KOPT-K1 (cell line): Measurements from ENCODE around the gene MEP1B.
"Not testable (repeated sequence)": the region's sequence is repeated elsewhere in the genome, so short reads cannot be mapped to it uniquely, and the experiment has no call there.

Experiments
- H3K27ac ChIP-seq: fragments of 200-600 bp; sonication (generic); 2 replicates; pipeline ENCODE4 v1.5.1; 2016; ENCODE audit warnings: antibody characterized with exemption, mild to moderate bottlenecking, low read depth, low read length; ENCODE audit not compliant: poor library complexity, severe bottlenecking
- H3K36me3 ChIP-seq: fragments of 200-600 bp; sonication (generic); 2 replicates; pipeline ENCODE4 v1.5.1; 2017; ENCODE audit warnings: antibody characterized with exemption, mild to moderate bottlenecking, low read length, moderate library complexity; ENCODE audit not compliant: insufficient read depth
- H3K9me3 ChIP-seq: fragments of 200-600 bp; sonication (generic); 2 replicates; pipeline ENCODE4 v1.5.1; 2017; ENCODE audit warnings: antibody characterized with exemption, low read length, mild to moderate bottlenecking; ENCODE audit not compliant: insufficient read depth, poor library complexity, severe bottlenecking

MEP1B gene

DNA sequence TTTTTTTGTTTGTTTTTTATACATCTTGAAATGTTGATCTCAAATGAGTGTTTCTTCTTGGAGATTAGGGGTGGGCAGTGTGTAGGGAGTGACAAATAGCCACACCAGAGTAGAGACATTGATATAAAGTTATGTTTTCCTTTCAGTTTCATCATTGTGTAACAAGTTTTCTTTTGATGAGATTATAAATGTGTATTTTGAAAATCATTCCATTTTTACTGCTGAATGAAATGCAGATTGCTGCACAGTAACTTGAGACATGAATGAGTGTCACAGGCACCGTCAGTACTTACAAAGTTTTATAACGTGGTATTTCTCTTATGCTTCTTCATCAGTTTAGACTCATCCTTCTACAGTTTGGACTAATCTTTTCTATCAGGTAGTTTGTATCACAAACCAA is 370 bp downstream of the MEP1B start:
- H3K36me3 ChIP-seq: no peaks in the 10 kb centered on the region
- no peak overlapping the region for H3K27ac ChIP-seq
- H3K9me3 ChIP-seq: no peaks in the 10 kb centered on the region

- no peaks in the 10 kb centered on the region for H3K36me3 ChIP-seq
- no peaks in the 10 kb centered on the region for H3K9me3 ChIP-seq
- H3K27ac ChIP-seq: no peak overlapping the region
Measured at GRCh38 chr18:32195881-32196815, 6.3 kb downstream of the MEP1B start.

- Histone ChIP-seq H3K9me3 (no peaks in the 10 kb centered on the region), H3K36me3 (no peaks in the 10 kb centered on the region), H3K27ac (no peak overlapping the region)
Measured at GRCh38 chr18:32200766-32201165, 10.9 kb downstream of the MEP1B start.

- no peaks in the 10 kb centered on the region for H3K36me3 ChIP-seq
- H3K27ac ChIP-seq: no peak overlapping the region
- H3K9me3 ChIP-seq: no peaks in the 10 kb centered on the region
Measured at GRCh38 chr18:32201948-32202672, 12.3 kb downstream of the MEP1B start.

GRCh38 chr18:32208023-32208422 is 18.2 kb downstream of the MEP1B start:
- H3K36me3 ChIP-seq: no peaks in the 10 kb centered on the region
- H3K9me3 ChIP-seq: no peaks in the 10 kb centered on the region
- H3K27ac ChIP-seq: no peak overlapping the region

DNA sequence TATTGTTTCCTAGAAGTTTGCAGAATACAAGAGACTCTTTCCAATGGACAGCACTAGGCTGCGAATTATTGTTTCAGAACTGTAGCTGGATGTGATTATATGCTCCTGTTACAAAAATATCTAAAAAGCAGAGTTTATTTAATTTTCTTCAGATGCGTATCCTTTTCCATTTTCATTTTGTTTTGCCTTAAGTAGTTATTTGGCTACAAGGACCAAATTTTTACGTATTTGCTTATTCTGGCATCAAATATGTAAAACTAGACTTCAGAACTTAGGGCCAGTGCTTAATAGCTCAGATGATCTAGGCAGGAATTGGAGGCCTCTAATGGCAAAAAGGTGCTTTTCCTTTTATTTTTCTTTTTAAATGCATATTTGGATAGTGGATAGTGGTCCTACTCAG is 18.7 kb downstream of the MEP1B start:
- no peak overlapping the region for H3K27ac ChIP-seq
- no peaks in the 10 kb centered on the region for H3K36me3 ChIP-seq
- no peaks in the 10 kb centered on the region for H3K9me3 ChIP-seq

- Histone ChIP-seq H3K9me3 (no peaks in the 10 kb centered on the region), H3K27ac (no peak overlapping the region), H3K36me3 (no peaks in the 10 kb centered on the region)
Measured at GRCh38 chr18:32209685-32210445, 20.0 kb downstream of the MEP1B start.

DNA sequence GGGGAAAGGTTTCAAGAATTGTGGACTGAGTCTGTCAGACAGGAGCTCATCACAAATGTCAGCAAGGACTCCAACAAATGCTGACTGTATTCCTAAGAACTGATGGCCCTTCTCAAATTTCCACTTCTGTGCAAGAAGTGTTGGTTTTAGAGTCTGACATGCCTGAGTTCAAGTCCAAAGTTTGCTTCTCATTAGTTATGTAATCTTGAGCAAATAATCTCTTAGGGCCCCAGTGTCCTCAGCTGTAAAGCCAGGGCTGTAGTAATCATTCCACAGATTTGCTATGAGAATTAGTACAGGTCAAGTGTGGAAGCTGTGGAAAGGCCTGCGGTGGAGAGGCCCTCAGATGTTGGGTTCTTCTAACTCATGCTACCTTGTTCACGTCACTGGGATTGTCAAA is 23.9 kb downstream of the MEP1B start:
- Histone ChIP-seq H3K27ac (no peak overlapping the region), H3K36me3 (no peaks in the 10 kb centered on the region), H3K9me3 (no peaks in the 10 kb centered on the region)

- H3K27ac ChIP-seq: no peak overlapping the region
- H3K9me3 ChIP-seq: no peaks in the 10 kb centered on the region
- H3K36me3 ChIP-seq: no peaks in the 10 kb centered on the region
Measured at GRCh38 chr18:32216390-32216789, 26.6 kb downstream of the MEP1B start.

DNA sequence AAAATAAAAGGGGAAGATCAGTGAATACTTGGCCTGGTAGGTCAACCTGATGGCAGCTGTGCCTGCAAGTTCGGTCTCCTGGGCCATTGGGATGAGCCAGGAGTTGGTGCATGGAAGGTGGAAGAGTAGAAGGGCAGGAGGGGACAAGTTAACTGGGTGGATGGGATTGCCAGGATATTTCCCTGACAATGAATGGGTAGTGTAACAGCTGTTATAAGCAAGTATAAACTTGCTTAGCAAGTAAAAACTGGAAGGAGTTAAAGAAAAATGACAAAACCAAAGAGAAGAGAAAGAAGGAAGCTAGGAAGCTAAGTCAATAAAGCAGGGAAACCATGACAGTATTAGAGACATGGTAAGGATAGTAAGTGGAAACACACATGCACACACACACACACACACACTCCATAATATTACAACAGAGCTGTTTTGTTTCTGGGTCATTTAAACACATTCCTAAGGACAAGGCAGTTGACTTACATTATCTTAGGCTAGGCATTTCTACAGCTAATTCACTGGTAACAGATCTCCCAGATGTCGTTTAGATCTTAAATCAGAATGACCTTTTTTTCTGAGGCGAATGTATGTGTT is 29.7 kb downstream of the MEP1B start:
- H3K27ac ChIP-seq: no peak overlapping the region
- H3K9me3 ChIP-seq: no peaks in the 10 kb centered on the region
- H3K36me3 ChIP-seq: no peaks in the 10 kb centered on the region

DNA sequence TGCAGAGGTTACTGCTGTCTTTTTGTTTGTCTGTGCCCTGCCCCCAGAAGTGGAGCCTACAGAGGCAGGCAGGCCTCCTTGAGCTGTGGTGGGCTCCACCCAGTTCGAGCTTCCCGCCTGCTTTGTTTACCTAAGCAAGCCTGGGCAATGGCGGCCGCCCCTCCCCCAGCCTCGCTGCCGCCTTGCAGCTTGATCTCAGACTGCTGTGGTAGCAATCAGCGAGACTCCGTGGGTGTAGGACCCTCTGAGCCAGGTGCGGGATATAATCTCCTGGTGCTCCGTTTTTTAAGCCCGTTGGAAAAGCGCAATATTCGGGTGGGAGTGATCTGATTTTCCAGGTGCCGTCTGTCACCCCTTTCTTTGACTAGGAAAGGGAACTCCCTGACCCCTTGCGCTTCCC is 43.5 kb downstream of the MEP1B start:
- not testable (repeated sequence) for H3K9me3 ChIP-seq, H3K36me3 ChIP-seq, H3K27ac ChIP-seq

DNA sequence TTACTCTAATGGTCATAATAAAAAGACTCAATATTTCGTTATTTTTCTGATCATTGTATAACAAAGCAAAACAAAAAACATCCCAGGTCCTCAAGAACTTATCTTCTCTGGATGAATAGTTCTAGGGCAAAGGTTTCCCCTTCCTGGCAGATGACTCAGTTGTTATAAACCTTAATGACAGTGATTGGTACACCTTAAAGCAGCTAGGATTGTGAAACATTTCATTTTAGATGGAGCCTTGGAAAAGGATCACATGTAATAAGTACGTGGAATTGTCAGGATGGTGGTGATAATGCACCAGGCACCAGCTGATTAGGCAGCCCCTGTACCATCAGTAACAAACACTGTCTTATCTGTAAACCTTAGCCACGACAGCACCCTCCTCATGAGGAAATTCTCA is 47.2 kb downstream of the MEP1B start:
- Histone ChIP-seq H3K36me3 (no peaks in the 10 kb centered on the region), H3K9me3 (no peaks in the 10 kb centered on the region), H3K27ac (no peak overlapping the region)

GRCh38 chr18:32238635-32239268 is 48.9 kb downstream of the MEP1B start:
- H3K36me3 ChIP-seq: no peaks in the 10 kb centered on the region
- H3K27ac ChIP-seq: no peak overlapping the region
- H3K9me3 ChIP-seq: no peaks in the 10 kb centered on the region

DNA sequence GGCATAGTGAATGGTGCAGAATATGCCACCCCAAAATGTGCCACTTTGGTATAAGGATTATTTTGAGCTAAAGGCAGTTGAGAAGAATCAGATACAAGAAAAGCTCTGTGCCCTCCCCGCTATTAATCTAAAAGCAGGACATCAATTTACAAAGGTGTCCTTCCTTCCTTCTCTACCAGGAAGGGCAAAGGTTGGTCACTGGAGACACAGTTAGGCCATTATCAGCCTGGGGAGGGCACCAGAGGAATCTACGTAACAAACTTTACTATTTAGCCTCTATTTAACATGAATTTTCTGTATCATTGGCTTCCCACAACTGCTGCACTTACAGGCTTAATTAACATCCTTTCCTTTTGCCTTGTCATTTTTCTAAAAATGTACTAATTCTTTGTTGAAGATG is 52.6 kb downstream of the MEP1B start:
- H3K27ac ChIP-seq: no peak overlapping the region
- no peaks in the 10 kb centered on the region for H3K36me3 ChIP-seq
- H3K9me3 ChIP-seq: no peaks in the 10 kb centered on the region
